ENCODE measurements around the gene NXF1. TPM values are rescaled to one million over a fixed set of nuclear protein-coding genes. Genes with fewer than 3 reads are reported as not detected.
A peak's percentile ranks its signal among the peaks of the same experiment; 100 is the strongest.

Gene NXF1
- total and polyA plus RNA-seq, 2 of the 13 experiments (the other 11 are each of a cell fraction or from before 2014, with no cell fraction given): 30.4 to 30.9 TPM

GRCh38 chr11:62786318-62787004 is 18.8 kb downstream of the NXF1 start (continued):
- TF ChIP-seq, protein P1, sequence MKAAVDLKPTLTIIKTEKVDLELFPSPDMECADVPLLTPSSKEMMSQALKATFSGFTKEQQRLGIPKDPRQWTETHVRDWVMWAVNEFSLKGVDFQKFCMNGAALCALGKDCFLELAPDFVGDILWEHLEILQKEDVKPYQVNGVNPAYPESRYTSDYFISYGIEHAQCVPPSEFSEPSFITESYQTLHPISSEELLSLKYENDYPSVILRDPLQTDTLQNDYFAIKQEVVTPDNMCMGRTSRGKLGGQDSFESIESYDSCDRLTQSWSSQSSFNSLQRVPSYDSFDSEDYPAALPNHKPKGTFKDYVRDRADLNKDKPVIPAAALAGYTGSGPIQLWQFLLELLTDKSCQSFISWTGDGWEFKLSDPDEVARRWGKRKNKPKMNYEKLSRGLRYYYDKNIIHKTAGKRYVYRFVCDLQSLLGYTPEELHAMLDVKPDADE (CRISPR knock-in tag; IDR thresholded peaks at IDR 0.05): 0 out of 2 replicates have a peak, but pooled peaks have one; percentile 3
- TF ChIP-seq NR2F6 (IDR thresholded peaks at IDR 0.05): no peak
- peak; percentile 50; the same call in 1 of the 2 replicates for TF ChIP-seq NR2F6 (CRISPR knock-in tag; IDR thresholded peaks at IDR 0.05)
- no peak for TF ChIP-seq ZNF382 (CRISPR knock-in tag; IDR thresholded peaks at IDR 0.05; ENCODE audit: borderline replicate concordance)
- TF ChIP-seq ZNF282 (IDR thresholded peaks at IDR 0.05; ENCODE audit: partially characterized antibody): no peak
- TF ChIP-seq FOXP1 (IDR thresholded peaks at IDR 0.05): no peak
- TF ChIP-seq FOXP1 (CRISPR knock-in tag; IDR thresholded peaks at IDR 0.05): no peak
- no peak for TF ChIP-seq PAWR (CRISPR knock-in tag; IDR thresholded peaks at IDR 0.05; ENCODE audit: borderline replicate concordance)
- TF ChIP-seq LRRFIP1 (CRISPR knock-in tag; conservative IDR thresholded peaks at IDR 0.05): no peak
- no peak for TF ChIP-seq CEBPG (CRISPR knock-in tag; IDR thresholded peaks at IDR 0.05)
- no peak for TF ChIP-seq NFIB (CRISPR knock-in tag; IDR thresholded peaks at IDR 0.05; ENCODE audit: borderline replicate concordance)
- no peak for TF ChIP-seq ZBTB39 (CRISPR knock-in tag; IDR thresholded peaks at IDR 0.05)
- TF ChIP-seq, protein P2, sequence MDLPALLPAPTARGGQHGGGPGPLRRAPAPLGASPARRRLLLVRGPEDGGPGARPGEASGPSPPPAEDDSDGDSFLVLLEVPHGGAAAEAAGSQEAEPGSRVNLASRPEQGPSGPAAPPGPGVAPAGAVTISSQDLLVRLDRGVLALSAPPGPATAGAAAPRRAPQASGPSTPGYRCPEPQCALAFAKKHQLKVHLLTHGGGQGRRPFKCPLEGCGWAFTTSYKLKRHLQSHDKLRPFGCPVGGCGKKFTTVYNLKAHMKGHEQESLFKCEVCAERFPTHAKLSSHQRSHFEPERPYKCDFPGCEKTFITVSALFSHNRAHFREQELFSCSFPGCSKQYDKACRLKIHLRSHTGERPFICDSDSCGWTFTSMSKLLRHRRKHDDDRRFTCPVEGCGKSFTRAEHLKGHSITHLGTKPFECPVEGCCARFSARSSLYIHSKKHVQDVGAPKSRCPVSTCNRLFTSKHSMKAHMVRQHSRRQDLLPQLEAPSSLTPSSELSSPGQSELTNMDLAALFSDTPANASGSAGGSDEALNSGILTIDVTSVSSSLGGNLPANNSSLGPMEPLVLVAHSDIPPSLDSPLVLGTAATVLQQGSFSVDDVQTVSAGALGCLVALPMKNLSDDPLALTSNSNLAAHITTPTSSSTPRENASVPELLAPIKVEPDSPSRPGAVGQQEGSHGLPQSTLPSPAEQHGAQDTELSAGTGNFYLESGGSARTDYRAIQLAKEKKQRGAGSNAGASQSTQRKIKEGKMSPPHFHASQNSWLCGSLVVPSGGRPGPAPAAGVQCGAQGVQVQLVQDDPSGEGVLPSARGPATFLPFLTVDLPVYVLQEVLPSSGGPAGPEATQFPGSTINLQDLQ (CRISPR knock-in tag; IDR thresholded peaks at IDR 0.05): no peak
- TF ChIP-seq ZBTB7A (CRISPR knock-in tag; IDR thresholded peaks at IDR 0.05): no peak; the same call in none of the 2 replicates
- no peak for TF ChIP-seq ARHGAP35 (CRISPR knock-in tag; IDR thresholded peaks at IDR 0.05; ENCODE audit: borderline replicate concordance)
- TF ChIP-seq ZNF260 (CRISPR knock-in tag; IDR thresholded peaks at IDR 0.05; ENCODE audit: borderline replicate concordance, low read depth): no peak
- 0 out of 2 replicates have a peak, but pooled peaks have one; percentile 5 for TF ChIP-seq ZNF350 (CRISPR knock-in tag; IDR thresholded peaks at IDR 0.05; ENCODE audit: borderline replicate concordance, low read depth)
- no peak for TF ChIP-seq AGO1 (IDR thresholded peaks at IDR 0.05; ENCODE audit: low read depth, low read length, poor library complexity, severe bottlenecking)
- peak; percentile 69 for TF ChIP-seq RXRB (CRISPR knock-in tag; IDR thresholded peaks at IDR 0.05; ENCODE audit: borderline replicate concordance)
- TF ChIP-seq KAT2B (IDR thresholded peaks at IDR 0.05; ENCODE audit: borderline replicate concordance, low read depth, low read length): no peak
- no peak for TF ChIP-seq KDM1A (CRISPR knock-in tag; IDR thresholded peaks at IDR 0.05)
- no peak for TF ChIP-seq ZNF180 (CRISPR knock-in tag; IDR thresholded peaks at IDR 0.05; ENCODE audit: borderline replicate concordance, low read depth)
